ENCODE measurements around the gene LDB3. TPM values are rescaled to one million over a fixed set of nuclear protein-coding genes. Genes with fewer than 3 reads are reported as not detected.

LDB3 gene
- total and polyA plus RNA-seq, 2 donors (not counting 1 experiment from before 2014, with no cell fraction given) = under 0.01 to 0.20 TPM

- H3K4me3 ChIP-seq (replicated peaks in 1 of 4; ENCODE audit: control extremely low read depth in 1 of 4, insufficient read depth in 1 of 4, low read depth in 3 of 4, low read length in 4 of 4) = no peak overlapping the region
- H3K79me2 ChIP-seq (ENCODE audit: control insufficient read depth, insufficient read depth, low read length) = no peaks in the 10 kb centered on the region
- no peaks in the 10 kb centered on the region for H3K9me3 ChIP-seq (ENCODE audit: control insufficient read depth, insufficient read depth, low read depth, low read length)
- H3K4me2 ChIP-seq (ENCODE audit: extremely low read depth, insufficient read depth, low read length) = peak overlapping the region; percentile 52
- H3K27me3 ChIP-seq (ENCODE audit: control insufficient read depth, insufficient read depth, low read length) = peaks cover 10% of the 10 kb centered on the region
- H3K36me3 ChIP-seq (ENCODE audit: control insufficient read depth, insufficient read depth, low read length) = no peaks in the 10 kb centered on the region
- H2AFZ ChIP-seq (ENCODE audit: low read length) = no peak overlapping the region
- TF ChIP-seq CTCF (conservative IDR thresholded peaks at IDR 0.05 in 1 of 2, IDR thresholded peaks at IDR 0.05 in 1 of 2; ENCODE audit: low read depth in 1 of 2, low read length in 2 of 2) = no peak
- TF ChIP-seq EZH2 (IDR thresholded peaks at IDR 0.05; ENCODE audit: low read length, missing control alignments) = no peak
- H4K20me1 ChIP-seq (ENCODE audit: control insufficient read depth, extremely low read depth, insufficient read depth, low read length) = no peaks in the 10 kb centered on the region
- H3K4me1 ChIP-seq (ENCODE audit: control insufficient read depth, extremely low read depth, insufficient read depth, low read length) = peaks cover 7% of the 10 kb centered on the region
- no peak overlapping the region for H3K9ac ChIP-seq (ENCODE audit: insufficient read depth, low read length)
- peak; percentile 44 to 87 for DNase-seq (ENCODE audit: low read depth in 2 of 2)
- H3K27ac ChIP-seq (ENCODE audit: insufficient read depth, low read length) = no peak overlapping the region
These were observed 19.4 kb downstream of the LDB3 start for GRCh38 chr10:86687750-86688149.

GRCh38 chr10:86688398-86688921 lies 20.1 kb downstream of the LDB3 start:
- Histone ChIP-seq H3K79me2 (ENCODE audit: control insufficient read depth, insufficient read depth, low read length) (no peaks in the 10 kb centered on the region), H3K9ac (ENCODE audit: insufficient read depth, low read length) (no peak overlapping the region), H3K27me3 (ENCODE audit: control insufficient read depth, insufficient read depth, low read length) (peaks cover 5% of the 10 kb centered on the region), H3K27ac (ENCODE audit: insufficient read depth, low read length) (no peak overlapping the region), H2AFZ (ENCODE audit: low read length) (peak overlapping the region; percentile 61), H3K4me2 (ENCODE audit: extremely low read depth, insufficient read depth, low read length) (peak overlapping the region; percentile 77), H3K9me3 (ENCODE audit: control insufficient read depth, insufficient read depth, low read depth, low read length) (no peaks in the 10 kb centered on the region), H3K4me3 (replicated peaks in 1 of 4; ENCODE audit: control extremely low read depth in 1 of 4, insufficient read depth in 1 of 4, low read depth in 3 of 4, low read length in 4 of 4) (no peak overlapping the region), H4K20me1 (ENCODE audit: control insufficient read depth, extremely low read depth, insufficient read depth, low read length) (no peaks in the 10 kb centered on the region), H3K4me1 (ENCODE audit: control insufficient read depth, extremely low read depth, insufficient read depth, low read length) (peaks cover 7% of the 10 kb centered on the region), H3K36me3 (ENCODE audit: control insufficient read depth, insufficient read depth, low read length) (no peaks in the 10 kb centered on the region)
- DNase-seq (ENCODE audit: low read depth in 2 of 2) = peak; percentile 66 to 77
- TF ChIP-seq CTCF (conservative IDR thresholded peaks at IDR 0.05 in 1 of 2, IDR thresholded peaks at IDR 0.05 in 1 of 2; ENCODE audit: low read depth in 1 of 2, low read length in 2 of 2) = peak; percentile 77 to 90
- no peak for TF ChIP-seq EZH2 (IDR thresholded peaks at IDR 0.05; ENCODE audit: low read length, missing control alignments)

- no peak overlapping the region for H3K4me2 ChIP-seq (ENCODE audit: extremely low read depth, insufficient read depth, low read length)
- no peaks in the 10 kb centered on the region for H4K20me1 ChIP-seq (ENCODE audit: control insufficient read depth, extremely low read depth, insufficient read depth, low read length)
- no peak for DNase-seq (ENCODE audit: low read depth in 2 of 2)
These were observed 20.8 kb downstream of the LDB3 start for GRCh38 chr10:86689146-86689545.

More at GRCh38 chr10:86689146-86689545, 20.8 kb downstream of the LDB3 start:
- H3K4me1 ChIP-seq (ENCODE audit: control insufficient read depth, extremely low read depth, insufficient read depth, low read length) = peaks cover 7% of the 10 kb centered on the region
- H2AFZ ChIP-seq (ENCODE audit: low read length) = no peak overlapping the region
- no peaks in the 10 kb centered on the region for H3K79me2 ChIP-seq (ENCODE audit: control insufficient read depth, insufficient read depth, low read length)
- no peak overlapping the region for H3K9ac ChIP-seq (ENCODE audit: insufficient read depth, low read length)
- H3K4me3 ChIP-seq (replicated peaks in 1 of 4; ENCODE audit: control extremely low read depth in 1 of 4, insufficient read depth in 1 of 4, low read depth in 3 of 4, low read length in 4 of 4) = no peak overlapping the region
- H3K27me3 ChIP-seq (ENCODE audit: control insufficient read depth, insufficient read depth, low read length) = peaks cover 2% of the 10 kb centered on the region
- TF ChIP-seq EZH2 (IDR thresholded peaks at IDR 0.05; ENCODE audit: low read length, missing control alignments) (no peak), CTCF (conservative IDR thresholded peaks at IDR 0.05 in 1 of 2, IDR thresholded peaks at IDR 0.05 in 1 of 2; ENCODE audit: low read depth in 1 of 2, low read length in 2 of 2) (no peak)
- H3K36me3 ChIP-seq (ENCODE audit: control insufficient read depth, insufficient read depth, low read length) = no peaks in the 10 kb centered on the region
- no peaks in the 10 kb centered on the region for H3K9me3 ChIP-seq (ENCODE audit: control insufficient read depth, insufficient read depth, low read depth, low read length)
- H3K27ac ChIP-seq (ENCODE audit: insufficient read depth, low read length) = no peak overlapping the region

Measured in fibroblast of lung (primary cell).